Measurements from ENCODE around the gene KASH5.

KASH5 gene

GRCh38 chr19:49421039-49421877 is 33.2 kb downstream of the KASH5 start:
- DNase-seq (ENCODE audit: low spot score): no peak

GRCh38 chr19:49421878-49422202 is 33.8 kb downstream of the KASH5 start:
- no peak for DNase-seq (ENCODE audit: low spot score)

GRCh38 chr19:49422407-49423070 is 34.5 kb downstream of the KASH5 start:
- DNase-seq (ENCODE audit: low spot score): no peak

GRCh38 chr19:49423071-49423984 is 35.3 kb downstream of the KASH5 start, which contains the start of gene PTH2:
Gene PTH2 (minus strand): TSS chr19:49423441. CDS start chr19:49423339, 102 bp downstream.
- no peak for DNase-seq (ENCODE audit: low spot score)

- DNase-seq (ENCODE audit: low spot score): no peak
Measured at GRCh38 chr19:49423985-49424303, 35.9 kb downstream of the KASH5 start.

GRCh38 chr19:49425178-49425577 is 37.1 kb downstream of the KASH5 start, which contains the start of gene GFY:
Gene GFY (plus strand): TSS chr19:49425388. CDS start chr19:49426431, 1,043 bp downstream.
- no peak for DNase-seq (ENCODE audit: low spot score)

- no peak for DNase-seq (ENCODE audit: low spot score)
Measured at GRCh38 chr19:49425922-49426592, 38.0 kb downstream of the KASH5 start.

GRCh38 chr19:49427339-49427738 is 39.3 kb downstream of the KASH5 start:
- DNase-seq (ENCODE audit: low spot score): no peak

GRCh38 chr19:49427855-49428546 is 40.0 kb downstream of the KASH5 start:
- DNase-seq (ENCODE audit: low spot score): no peak

- DNase-seq (ENCODE audit: low spot score): no peak
Measured at GRCh38 chr19:49428547-49429451, 40.8 kb downstream of the KASH5 start.

GRCh38 chr19:49430172-49430677 is 42.2 kb downstream of the KASH5 start:
- DNase-seq (ENCODE audit: low spot score): no peak

GRCh38 chr19:49430678-49431329 is 42.8 kb downstream of the KASH5 start:
- no peak for DNase-seq (ENCODE audit: low spot score)

GRCh38 chr19:49431330-49431749 is 43.3 kb downstream of the KASH5 start:
- DNase-seq (ENCODE audit: low spot score): no peak

- no peak for DNase-seq (ENCODE audit: low spot score)
Measured at GRCh38 chr19:49432141-49433073, 44.4 kb downstream of the KASH5 start.

- no peak for DNase-seq (ENCODE audit: low spot score)
Measured at GRCh38 chr19:49433240-49433901, 45.3 kb downstream of the KASH5 start.

- no peak for DNase-seq (ENCODE audit: low spot score)
Measured at GRCh38 chr19:49434907-49435583, 47.0 kb downstream of the KASH5 start.

- no peak for DNase-seq (ENCODE audit: low spot score)
Measured at GRCh38 chr19:49435670-49436069, 47.6 kb downstream of the KASH5 start.
